GM12878 (cell line): Measurements from ENCODE around the gene DCAF7. TPM values are rescaled to one million over a fixed set of nuclear protein-coding genes. Genes with fewer than 3 reads are reported as not detected.

Experiments used
- ATAC-seq: fragments of 200-7000 bp; cut with Tn5 transposase; 3 replicates; pipeline ENCODE4 v1.9.1; 2020; ENCODE audit warnings: mild to moderate bottlenecking, moderate library complexity
- BruUV-seq: library from RNA; stranded (reverse); fragments of 400-500 nt; replicated peaks from 2 replicates; lab custom pipeline; 2021; lab: Mats Ljungman, UMichigan
- CTCF ChIA-PET: fragments of 300-600 bp; sonication (Branson Sonifier 250); formaldehyde crosslinking; extraction: SDS; loops from one replicate; lab custom pipeline; 2021; ENCODE audit warnings: inconsistent platforms; lab: Yijun Ruan, JAX
- POLR2A ChIA-PET: fragments of 350-600 bp; formaldehyde crosslinking; extraction: SDS; loops from one replicate; lab custom pipeline; 2021; ENCODE audit warnings: inconsistent platforms; lab: Charles Lee
- RAD21 ChIA-PET: fragments of 300-600 bp; sonication (Branson Sonifier 250); formaldehyde crosslinking; loops from one replicate; lab custom pipeline; 2023; ENCODE audit warnings: antibody characterized with exemption; ENCODE audit not compliant: unreplicated experiment; lab: Charles Lee
- SMC1A ChIA-PET: fragments of 300-600 bp; sonication (Branson Sonifier 250); formaldehyde crosslinking; loops from one replicate; lab custom pipeline; 2023; ENCODE audit not compliant: unreplicated experiment, uncharacterized antibody; lab: Charles Lee
- DNase-seq: peaks from one replicate; pipeline ENCODE4 v3.0.0-alpha.2; 2011; ENCODE audit warnings: low read depth, low spot score
- FAIRE-seq: peaks from 3 replicates; lab custom pipeline; 2011; peaks lifted over from hg19 to GRCh38; lab: Jason Lieb, UNC
- H2AFZ ChIP-seq: 2 replicates; pipeline ENCODE4 v1.6.0; 2011; ENCODE audit warnings: low read depth, low read length, control low read depth; ENCODE audit not compliant: control insufficient read depth
- H3K27ac ChIP-seq: 2 replicates; pipeline ENCODE4 v1.5.1; 2011; ENCODE audit warnings: control low read depth; ENCODE audit not compliant: control insufficient read depth, insufficient read depth
- H3K27me3 ChIP-seq, 2 experiments: replicated peaks in 1 of 2; 2 replicates each; pipeline versions ENCODE4 v1.6.0 to v1.6.1; 2011; ENCODE audit warnings: low read length in 1 of 2; ENCODE audit not compliant: control insufficient read depth in 2 of 2, insufficient read depth in 2 of 2
- H3K36me3 ChIP-seq, 2 experiments: 2 replicates each; pipeline ENCODE4 v1.5.1; 2011; ENCODE audit warnings: low read length in 1 of 2; ENCODE audit not compliant: control insufficient read depth in 2 of 2, insufficient read depth in 2 of 2
- H3K4me1 ChIP-seq: 2 replicates; pipeline ENCODE4 v1.6.1; 2011; ENCODE audit warnings: mild to moderate bottlenecking, low read length, moderate library complexity, mixed read lengths; ENCODE audit not compliant: control insufficient read depth, insufficient read depth
- H3K4me2 ChIP-seq: 2 replicates; pipeline ENCODE4 v1.6.0; 2011; ENCODE audit warnings: control low read depth; ENCODE audit not compliant: control insufficient read depth, insufficient read depth
- H3K4me3 ChIP-seq: fragments of 200-600 bp; sonication (generic); 2 replicates; pipeline ENCODE4 v1.5.1; 2016
- H3K79me2 ChIP-seq: 2 replicates; pipeline ENCODE4 v1.6.0; 2011; ENCODE audit warnings: low read length; ENCODE audit not compliant: control insufficient read depth, insufficient read depth
- H3K9ac ChIP-seq: 2 replicates; pipeline ENCODE4 v1.8.0; 2011; ENCODE audit warnings: low read length, control low read depth, mixed read lengths; ENCODE audit not compliant: control insufficient read depth, insufficient read depth
- H3K9me3 ChIP-seq: replicated peaks from 3 replicates; pipeline ENCODE4 v1.5.1; 2011; ENCODE audit warnings: mild to moderate bottlenecking, low read length; ENCODE audit not compliant: control insufficient read depth, insufficient read depth
- H4K20me1 ChIP-seq: 2 replicates; pipeline ENCODE4 v1.6.0; 2011; ENCODE audit not compliant: control insufficient read depth, insufficient read depth
- ASH2L ChIP-seq: fragments of 300-600, 200-600 bp; sonication (generic); IDR thresholded peaks from 2 replicates; pipeline ENCODE4 v1.6.1; 2017; ENCODE audit warnings: low read depth, mild to moderate bottlenecking, borderline replicate concordance
- FOXM1 ChIP-seq: IDR thresholded peaks from 2 replicates; pipeline ENCODE4 v1.6.1; 2012; ENCODE audit warnings: low read depth, mild to moderate bottlenecking, inconsistent platforms, low read length, moderate library complexity
- MYC ChIP-seq: IDR thresholded peaks from 2 replicates; pipeline ENCODE4 v1.6.1; 2011; ENCODE audit warnings: mild to moderate bottlenecking, low read length, moderate library complexity, inconsistent platforms; ENCODE audit not compliant: insufficient read depth, insufficient replicate concordance, insufficient read length, severe bottlenecking
- POU2F2 ChIP-seq: IDR thresholded peaks from 3 replicates; pipeline ENCODE4 v1.6.1; 2011; ENCODE audit warnings: low read depth, mild to moderate bottlenecking, low read length, borderline replicate concordance
- SMARCA5 ChIP-seq: fragments of 450-650 bp; IDR thresholded peaks from 2 replicates; pipeline ENCODE4 v1.6.1; 2017; ENCODE audit warnings: mild to moderate bottlenecking
- TBL1XR1 ChIP-seq: IDR thresholded peaks from 2 replicates; pipeline ENCODE4 v1.6.1; 2012; ENCODE audit warnings: low read depth, low read length, improper control_type of control experiment
- ZNF207 ChIP-seq: fragments of 450-650 bp; IDR thresholded peaks from 2 replicates; pipeline ENCODE4 v1.6.1; 2014; ENCODE audit warnings: antibody characterized with exemption, mild to moderate bottlenecking, borderline replicate concordance
- WGBS: methylation state at CpG from one replicate; pipeline ENCODE4 v1.1.6; 2016; ENCODE audit warnings: low lambda C conversion rate; ENCODE audit not compliant: insufficient replicate concordance, insufficient coverage; ENCODE audit errors: missing lambda C conversion rate; 5-methylcytosine and 5-hydroxymethylcytosine counted together
- in situ Hi-C: fragments of 300-500 bp; cut with MboI; formaldehyde crosslinking; loops from 9 replicates; pipeline ENCODE4 v1.14.3; 2018; ENCODE audit warnings: mixed read lengths
- intact Hi-C: fragments of 100-400 bp; cut with micrococcal nuclease; formaldehyde crosslinking; loops from one replicate; pipeline ENCODE4 v1.14.2; 2022; ENCODE audit not compliant: unreplicated experiment
- polyA plus RNA-seq, 11 experiments: library from polyadenylated mRNA; depleted of rRNA in 4 of 11; unstranded in 6 of 11; stranded (reverse) in 5 of 11; fragments of >200 nt; fragmentation: Nextera tagmentation in 4 of 11; fragmentation: Illumina TruSeq in 1 of 11; extraction: Ambion mirVana in 4 of 11; extraction: Trizol in 1 of 11; gene quantifications; 1 replicate in 1 of 11; 2 replicates in 10 of 11; pipeline versions ENCODE4 v1.2.1 to v1.2.3, GENCODE V29; 2011 to 2016; ENCODE audit warnings: inconsistent platforms in 2 of 11, missing spikeins in 2 of 11, low read depth in 1 of 11
- total RNA-seq, 4 experiments: library from RNA; depleted of rRNA in 3 of 4; stranded (reverse); fragments of >200 nt in 3 of 4; fragmentation: Illumina TruSeq in 1 of 4; extraction: Trizol in 1 of 4; gene quantifications; 2 replicates each; pipeline versions ENCODE4 v1.2.1 to v1.2.3, GENCODE V29; 2013 to 2021
- TF ChIP-seq, protein P1 (sequence below): fragments of 450-650 bp; IDR thresholded peaks from 2 replicates; pipeline ENCODE4 v1.6.1; 2018; ENCODE audit warnings: borderline replicate concordance, mild to moderate bottlenecking; ENCODE audit not compliant: partially characterized antibody
- TF ChIP-seq, protein P2 (sequence below): IDR thresholded peaks from 2 replicates; pipeline ENCODE4 v1.6.1; 2011; ENCODE audit warnings: mild to moderate bottlenecking, low read depth, low read length, moderate library complexity; ENCODE audit not compliant: insufficient replicate concordance
- TF ChIP-seq, protein P3 (sequence below): fragments of 450-650 bp; IDR thresholded peaks from 2 replicates; pipeline ENCODE4 v1.6.1; 2017; ENCODE audit warnings: low read depth, mild to moderate bottlenecking, moderate library complexity

Gene DCAF7
- total and polyA plus RNA-seq, 10 of the 15 experiments (the other 5 are each of a cell fraction or from before 2014, with no cell fraction given), result 27.0 to 103 (median 54.5) TPM

- POLR2A ChIA-PET, result no interaction called here
- no peaks in the 10 kb centered on the region for H3K4me1 ChIP-seq
- no peak for TF ChIP-seq ASH2L
- no peak for TF ChIP-seq TBL1XR1
- no peak for TF ChIP-seq SMARCA5
- no peak for TF ChIP-seq ZNF207
- TF ChIP-seq, protein P1, sequence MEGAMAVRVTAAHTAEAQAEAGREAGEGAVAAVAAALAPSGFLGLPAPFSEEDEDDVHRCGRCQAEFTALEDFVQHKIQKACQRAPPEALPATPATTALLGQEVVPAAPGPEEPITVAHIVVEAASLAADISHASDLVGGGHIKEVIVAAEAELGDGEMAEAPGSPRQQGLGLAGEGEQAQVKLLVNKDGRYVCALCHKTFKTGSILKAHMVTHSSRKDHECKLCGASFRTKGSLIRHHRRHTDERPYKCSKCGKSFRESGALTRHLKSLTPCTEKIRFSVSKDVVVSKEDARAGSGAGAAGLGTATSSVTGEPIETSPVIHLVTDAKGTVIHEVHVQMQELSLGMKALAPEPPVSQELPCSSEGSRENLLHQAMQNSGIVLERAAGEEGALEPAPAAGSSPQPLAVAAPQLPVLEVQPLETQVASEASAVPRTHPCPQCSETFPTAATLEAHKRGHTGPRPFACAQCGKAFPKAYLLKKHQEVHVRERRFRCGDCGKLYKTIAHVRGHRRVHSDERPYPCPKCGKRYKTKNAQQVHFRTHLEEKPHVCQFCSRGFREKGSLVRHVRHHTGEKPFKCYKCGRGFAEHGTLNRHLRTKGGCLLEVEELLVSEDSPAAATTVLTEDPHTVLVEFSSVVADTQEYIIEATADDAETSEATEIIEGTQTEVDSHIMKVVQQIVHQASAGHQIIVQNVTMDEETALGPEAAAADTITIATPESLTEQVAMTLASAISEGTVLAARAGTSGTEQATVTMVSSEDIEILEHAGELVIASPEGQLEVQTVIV, result no peak
- TF ChIP-seq, protein P2, sequence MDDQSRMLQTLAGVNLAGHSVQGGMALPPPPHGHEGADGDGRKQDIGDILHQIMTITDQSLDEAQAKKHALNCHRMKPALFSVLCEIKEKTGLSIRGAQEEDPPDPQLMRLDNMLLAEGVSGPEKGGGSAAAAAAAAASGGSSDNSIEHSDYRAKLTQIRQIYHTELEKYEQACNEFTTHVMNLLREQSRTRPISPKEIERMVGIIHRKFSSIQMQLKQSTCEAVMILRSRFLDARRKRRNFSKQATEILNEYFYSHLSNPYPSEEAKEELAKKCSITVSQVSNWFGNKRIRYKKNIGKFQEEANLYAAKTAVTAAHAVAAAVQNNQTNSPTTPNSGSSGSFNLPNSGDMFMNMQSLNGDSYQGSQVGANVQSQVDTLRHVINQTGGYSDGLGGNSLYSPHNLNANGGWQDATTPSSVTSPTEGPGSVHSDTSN, result no peak
- TF ChIP-seq, protein P3, sequence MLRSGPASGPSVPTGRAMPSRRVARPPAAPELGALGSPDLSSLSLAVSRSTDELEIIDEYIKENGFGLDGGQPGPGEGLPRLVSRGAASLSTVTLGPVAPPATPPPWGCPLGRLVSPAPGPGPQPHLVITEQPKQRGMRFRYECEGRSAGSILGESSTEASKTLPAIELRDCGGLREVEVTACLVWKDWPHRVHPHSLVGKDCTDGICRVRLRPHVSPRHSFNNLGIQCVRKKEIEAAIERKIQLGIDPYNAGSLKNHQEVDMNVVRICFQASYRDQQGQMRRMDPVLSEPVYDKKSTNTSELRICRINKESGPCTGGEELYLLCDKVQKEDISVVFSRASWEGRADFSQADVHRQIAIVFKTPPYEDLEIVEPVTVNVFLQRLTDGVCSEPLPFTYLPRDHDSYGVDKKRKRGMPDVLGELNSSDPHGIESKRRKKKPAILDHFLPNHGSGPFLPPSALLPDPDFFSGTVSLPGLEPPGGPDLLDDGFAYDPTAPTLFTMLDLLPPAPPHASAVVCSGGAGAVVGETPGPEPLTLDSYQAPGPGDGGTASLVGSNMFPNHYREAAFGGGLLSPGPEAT, result no peak
- TF ChIP-seq FOXM1, result no peak
- no peak for TF ChIP-seq MYC
- TF ChIP-seq POU2F2, result no peak
- TF ChIP-seq, all 136 proteins: peak for 0
Measured at GRCh38 chr17:63631626-63632025, 81.3 kb downstream of the DCAF7 start.

More at GRCh38 chr17:63631626-63632025, 81.3 kb downstream of the DCAF7 start:
- peaks cover 4 to 14% of the 10 kb centered on the region in 2 experiments for H3K36me3 ChIP-seq
- ChIA-PET CTCF (no interaction called here), RAD21 (no interaction called here), SMC1A (interaction anchor here (1.2 kb wide), 1 partner anchor 10 kb away, joined by 3 read pairs; the partner anchor contains the start of gene MAP3K3)
- no peak overlapping the region for H3K4me2 ChIP-seq
- H4K20me1 ChIP-seq, result no peaks in the 10 kb centered on the region
- DNase-seq, result no peak
- no peak for ATAC-seq
- no peak overlapping the region for H3K4me3 ChIP-seq
- H3K79me2 ChIP-seq, result peaks cover 4% of the 10 kb centered on the region
- no peaks in the 10 kb centered on the region for H3K9me3 ChIP-seq
- H3K27me3 ChIP-seq, result no peaks in the 10 kb centered on the region
- no peak for FAIRE-seq
- WGBS, result 100% methylated on average over 1 of the region's 1 CpG
- intact Hi-C loops (no loop called here), in situ Hi-C loops (no loop called here)
- H3K27ac ChIP-seq, result no peak overlapping the region
- H3K9ac ChIP-seq, result no peak overlapping the region
- no peak overlapping the region for H2AFZ ChIP-seq
- no TSS peak for BruUV-seq
